ENCODE data around the gene CLCF1.

The CLCF1 gene

GRCh38 chr11:67370351-67371076 lies 2.9 kb downstream of the CLCF1 start:
- 62% methylated on average over 11 of the region's 14 CpGs for WGBS (ENCODE audit: insufficient coverage)
- no peak overlapping the region for H3K4me3 ChIP-seq (ENCODE audit: control insufficient read depth in 1 of 7, extremely low read depth in 1 of 7, insufficient read depth in 4 of 7, low read depth in 2 of 7, low read length in 6 of 7)
- H3K27me3 ChIP-seq (replicated peaks in 2 of 5; ENCODE audit: control insufficient read depth in 4 of 5, insufficient read depth in 5 of 5, low read length in 4 of 5): peaks cover 0 to 18% (median 0%) of the 10 kb centered on the region in 5 experiments
- no peak overlapping the region for H3K27ac ChIP-seq (ENCODE audit: insufficient read depth in 1 of 2, low read depth in 1 of 2, low read length in 2 of 2, poor library complexity in 1 of 2, severe bottlenecking in 2 of 2)
- ChIA-PET POLR2A (interaction anchor here (1.9 kb wide), 1 partner anchor 17 kb away, joined by 8 read pairs; the partner anchor contains the start of gene POLD4), CTCF (interaction anchor here (0.7 to 25.8 kb wide), 12 partner anchors 9 to 291 kb away, joined by 3 to 892 read pairs (median 5); partner anchors contain the start of genes POLD4 and RAD9A)
- peaks cover 0 to 89% (median 79%) of the 10 kb centered on the region in 4 experiments for H3K4me1 ChIP-seq (ENCODE audit: control extremely low read depth in 1 of 4, control insufficient read depth in 4 of 4, insufficient read depth in 4 of 4, low read length in 3 of 4)
- no peaks in the 10 kb centered on the region for H3K36me3 ChIP-seq (ENCODE audit: control insufficient read depth in 4 of 4, insufficient read depth in 4 of 4, low read length in 3 of 4)
- H3K9me3 ChIP-seq (ENCODE audit: control extremely low read depth in 1 of 5, control insufficient read depth in 4 of 5, insufficient read depth in 2 of 5, low read depth in 1 of 5, low read length in 4 of 5): no peaks in the 10 kb centered on the region
- no peak for DNase-seq

GRCh38 chr11:67369801-67370284 lies 3.6 kb downstream of the CLCF1 start:
- DNase-seq: no peak
- CTCF ChIA-PET: interaction anchor here (0.7 to 25.8 kb wide), 8 partner anchors 9 to 130 kb away, joined by 3 to 892 read pairs (median 8); partner anchors contain the start of genes POLD4 and RAD9A
- no peaks in the 10 kb centered on the region for H3K9me3 ChIP-seq (ENCODE audit: control extremely low read depth in 1 of 5, control insufficient read depth in 4 of 5, insufficient read depth in 2 of 5, low read depth in 1 of 5, low read length in 4 of 5)
- POLR2A ChIA-PET: no interaction called here
- no peaks in the 10 kb centered on the region for H3K36me3 ChIP-seq (ENCODE audit: control insufficient read depth in 4 of 4, insufficient read depth in 4 of 4, low read length in 3 of 4)
- WGBS (ENCODE audit: insufficient coverage): 59% methylated on average over 12 of the region's 12 CpGs
- H3K27ac ChIP-seq (ENCODE audit: insufficient read depth in 1 of 2, low read depth in 1 of 2, low read length in 2 of 2, poor library complexity in 1 of 2, severe bottlenecking in 2 of 2): no peak overlapping the region
- H3K27me3 ChIP-seq (replicated peaks in 2 of 5; ENCODE audit: control insufficient read depth in 4 of 5, insufficient read depth in 5 of 5, low read length in 4 of 5): peaks cover 0 to 18% (median 0%) of the 10 kb centered on the region in 5 experiments
- H3K4me1 ChIP-seq (ENCODE audit: control extremely low read depth in 1 of 4, control insufficient read depth in 4 of 4, insufficient read depth in 4 of 4, low read length in 3 of 4): peaks cover 0 to 91% (median 81%) of the 10 kb centered on the region in 4 experiments
- H3K4me3 ChIP-seq (ENCODE audit: control insufficient read depth in 1 of 7, extremely low read depth in 1 of 7, insufficient read depth in 4 of 7, low read depth in 2 of 7, low read length in 6 of 7): no peak overlapping the region

GRCh38 chr11:67369275-67369674 lies 4.1 kb downstream of the CLCF1 start:
- WGBS (ENCODE audit: insufficient coverage): 78% methylated on average over 7 of the region's 8 CpGs

DNA sequence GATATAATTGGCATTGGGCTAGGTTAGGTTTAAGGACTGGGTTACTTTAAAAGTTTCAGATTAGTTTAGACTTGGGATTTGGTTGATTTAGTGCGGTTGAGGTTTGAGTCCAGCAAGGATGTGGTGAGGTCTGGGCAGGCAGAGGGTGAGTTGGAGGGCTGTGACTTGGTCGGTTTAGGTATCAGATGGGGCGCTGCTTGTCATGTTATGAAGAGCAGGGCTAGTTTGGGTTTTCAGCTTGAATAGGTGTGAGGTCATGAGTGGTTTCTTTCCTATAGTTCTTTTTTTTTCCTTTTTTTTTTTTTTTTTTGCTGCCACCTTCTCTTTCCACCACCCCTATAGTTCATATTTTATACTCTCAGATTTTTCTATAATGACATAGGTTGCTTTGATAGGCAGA lies 4.8 kb downstream of the CLCF1 start:
- peaks cover 0 to 10% (median 0%) of the 10 kb centered on the region in 5 experiments for H3K27me3 ChIP-seq (replicated peaks in 2 of 5; ENCODE audit: control insufficient read depth in 4 of 5, insufficient read depth in 5 of 5, low read length in 4 of 5)
- peak; percentile 54 to 89 (median 88) for DNase-seq
- WGBS (ENCODE audit: insufficient coverage): 0% methylated on average over 2 of the region's 3 CpGs
- ChIA-PET POLR2A (no interaction called here), CTCF (interaction anchor here (1.8 to 25.8 kb wide), 3 partner anchors 10 to 17 kb away, joined by 9 to 892 read pairs (median 74); partner anchors contain the start of gene POLD4)
- H3K36me3 ChIP-seq (ENCODE audit: control insufficient read depth in 4 of 4, insufficient read depth in 4 of 4, low read length in 3 of 4): no peaks in the 10 kb centered on the region
- no peak overlapping the region for H3K27ac ChIP-seq (ENCODE audit: insufficient read depth in 1 of 2, low read depth in 1 of 2, low read length in 2 of 2, poor library complexity in 1 of 2, severe bottlenecking in 2 of 2)
- peaks cover 0 to 91% (median 81%) of the 10 kb centered on the region in 4 experiments for H3K4me1 ChIP-seq (ENCODE audit: control extremely low read depth in 1 of 4, control insufficient read depth in 4 of 4, insufficient read depth in 4 of 4, low read length in 3 of 4)
- no peaks in the 10 kb centered on the region for H3K9me3 ChIP-seq (ENCODE audit: control extremely low read depth in 1 of 5, control insufficient read depth in 4 of 5, insufficient read depth in 2 of 5, low read depth in 1 of 5, low read length in 4 of 5)
- H3K4me3 ChIP-seq (ENCODE audit: control insufficient read depth in 1 of 7, extremely low read depth in 1 of 7, insufficient read depth in 4 of 7, low read depth in 2 of 7, low read length in 6 of 7): no peak overlapping the region

More at GRCh38 chr11:67369275-67369674, 4.1 kb downstream of the CLCF1 start:
- POLR2A ChIA-PET: no interaction called here
- no peak for DNase-seq
- CTCF ChIA-PET: interaction anchor here (0.7 to 25.8 kb wide), 4 partner anchors 10 to 17 kb away, joined by 3 to 892 read pairs (median 42); partner anchors contain the start of gene POLD4
- Histone ChIP-seq H3K27ac (ENCODE audit: insufficient read depth in 1 of 2, low read depth in 1 of 2, low read length in 2 of 2, poor library complexity in 1 of 2, severe bottlenecking in 2 of 2) (no peak overlapping the region), H3K4me3 (ENCODE audit: control insufficient read depth in 1 of 7, extremely low read depth in 1 of 7, insufficient read depth in 4 of 7, low read depth in 2 of 7, low read length in 6 of 7) (no peak overlapping the region), H3K4me1 (ENCODE audit: control extremely low read depth in 1 of 4, control insufficient read depth in 4 of 4, insufficient read depth in 4 of 4, low read length in 3 of 4) (peaks cover 0 to 91% (median 81%) of the 10 kb centered on the region in 4 experiments), H3K27me3 (replicated peaks in 2 of 5; ENCODE audit: control insufficient read depth in 4 of 5, insufficient read depth in 5 of 5, low read length in 4 of 5) (peaks cover 0 to 12% (median 0%) of the 10 kb centered on the region in 5 experiments), H3K36me3 (ENCODE audit: control insufficient read depth in 4 of 4, insufficient read depth in 4 of 4, low read length in 3 of 4) (no peaks in the 10 kb centered on the region), H3K9me3 (ENCODE audit: control extremely low read depth in 1 of 5, control insufficient read depth in 4 of 5, insufficient read depth in 2 of 5, low read depth in 1 of 5, low read length in 4 of 5) (no peaks in the 10 kb centered on the region)

- Histone ChIP-seq H3K36me3 (ENCODE audit: control insufficient read depth in 4 of 4, insufficient read depth in 4 of 4, low read length in 3 of 4) (no peaks in the 10 kb centered on the region), H3K27me3 (replicated peaks in 2 of 5; ENCODE audit: control insufficient read depth in 4 of 5, insufficient read depth in 5 of 5, low read length in 4 of 5) (peaks cover 0 to 10% (median 0%) of the 10 kb centered on the region in 5 experiments), H3K4me3 (ENCODE audit: control insufficient read depth in 1 of 7, extremely low read depth in 1 of 7, insufficient read depth in 4 of 7, low read depth in 2 of 7, low read length in 6 of 7) (no peak overlapping the region), H3K4me1 (ENCODE audit: control extremely low read depth in 1 of 4, control insufficient read depth in 4 of 4, insufficient read depth in 4 of 4, low read length in 3 of 4) (peaks cover 0 to 87% (median 77%) of the 10 kb centered on the region in 4 experiments), H3K9me3 (ENCODE audit: control extremely low read depth in 1 of 5, control insufficient read depth in 4 of 5, insufficient read depth in 2 of 5, low read depth in 1 of 5, low read length in 4 of 5) (no peaks in the 10 kb centered on the region), H3K27ac (ENCODE audit: insufficient read depth in 1 of 2, low read depth in 1 of 2, low read length in 2 of 2, poor library complexity in 1 of 2, severe bottlenecking in 2 of 2) (no peak overlapping the region)
- WGBS (ENCODE audit: insufficient coverage): 46% methylated on average over 7 of the region's 7 CpGs
- CTCF ChIA-PET: interaction anchor here (0.8 to 20.0 kb wide), 6 partner anchors 10 to 19 kb away, joined by 3 to 892 read pairs (median 6); partner anchors contain the start of genes CLCF1 and RAD9A
- DNase-seq: peak in 2 of 3 donors; percentile 39 to 44
- POLR2A ChIA-PET: interaction anchor here (1.2 kb wide), 1 partner anchor 10 kb away, joined by 3 read pairs; no protein-coding TSS in a partner anchor
These were observed 5.6 kb downstream of the CLCF1 start for GRCh38 chr11:67367761-67368227.

DNA sequence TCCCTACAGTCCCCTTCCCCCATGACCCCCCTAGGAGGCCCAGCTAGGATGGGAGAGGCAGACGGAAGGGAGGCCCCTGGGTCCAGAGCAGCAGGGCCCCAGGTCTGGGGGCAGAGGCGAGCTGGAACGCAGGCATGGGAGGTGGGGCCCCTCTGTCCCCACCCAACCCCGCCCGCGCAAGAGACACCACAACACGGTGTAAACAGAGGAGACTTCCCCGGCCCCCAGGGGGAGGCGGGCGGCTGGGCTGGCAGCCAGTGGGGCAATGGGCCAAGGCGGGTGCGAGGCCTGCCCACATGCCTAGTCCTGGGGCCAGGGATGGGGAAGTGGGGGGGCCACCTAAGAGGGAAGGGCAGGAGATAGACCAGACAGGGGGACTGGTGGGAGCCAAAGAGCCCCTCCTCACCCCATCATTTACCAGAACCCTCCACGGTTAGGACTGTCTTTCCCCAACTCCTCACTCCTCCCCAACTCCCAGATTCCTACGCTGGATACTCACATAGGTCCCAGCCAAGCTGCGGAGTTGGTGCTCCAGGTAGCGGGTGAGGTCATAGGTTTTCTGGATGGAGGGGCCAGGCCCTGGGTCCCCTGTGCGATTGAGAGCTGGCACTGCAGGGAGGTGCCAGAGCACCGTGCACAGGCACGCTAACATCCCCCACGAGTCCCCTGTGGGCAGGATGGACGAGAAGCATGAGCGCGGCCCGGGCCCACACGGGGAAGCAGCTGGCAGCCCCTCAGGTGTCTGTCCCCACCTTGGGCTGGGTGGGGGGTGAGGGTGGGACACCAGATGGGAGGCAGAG lies 6.2 kb downstream of the CLCF1 start:
- H3K27ac ChIP-seq (ENCODE audit: insufficient read depth in 1 of 2, low read depth in 1 of 2, low read length in 2 of 2, poor library complexity in 1 of 2, severe bottlenecking in 2 of 2): no peak overlapping the region
- POLR2A ChIA-PET: interaction anchor here (0.9 to 1.2 kb wide), 2 partner anchors 10 to 14 kb away, joined by 3 read pairs; partner anchors contain the start of gene POLD4
- no peak overlapping the region for H3K4me3 ChIP-seq (ENCODE audit: control insufficient read depth in 1 of 7, extremely low read depth in 1 of 7, insufficient read depth in 4 of 7, low read depth in 2 of 7, low read length in 6 of 7)

More for the DNA sequence above, 6.2 kb downstream of the CLCF1 start:
- CTCF ChIA-PET: interaction anchor here (0.8 to 20.0 kb wide), 6 partner anchors 9 to 18 kb away, joined by 3 to 892 read pairs (median 6); partner anchors contain the start of genes CLCF1 and RAD9A
- no peaks in the 10 kb centered on the region for H3K36me3 ChIP-seq (ENCODE audit: control insufficient read depth in 4 of 4, insufficient read depth in 4 of 4, low read length in 3 of 4)
- no peaks in the 10 kb centered on the region for H3K9me3 ChIP-seq (ENCODE audit: control extremely low read depth in 1 of 5, control insufficient read depth in 4 of 5, insufficient read depth in 2 of 5, low read depth in 1 of 5, low read length in 4 of 5)
- peaks cover 0 to 85% (median 73%) of the 10 kb centered on the region in 4 experiments for H3K4me1 ChIP-seq (ENCODE audit: control extremely low read depth in 1 of 4, control insufficient read depth in 4 of 4, insufficient read depth in 4 of 4, low read length in 3 of 4)
- 41% methylated on average over 14 of the region's 25 CpGs for WGBS (ENCODE audit: insufficient coverage)
- no peak for DNase-seq
- peaks cover 0 to 9% (median 0%) of the 10 kb centered on the region in 5 experiments for H3K27me3 ChIP-seq (replicated peaks in 2 of 5; ENCODE audit: control insufficient read depth in 4 of 5, insufficient read depth in 5 of 5, low read length in 4 of 5)
